GM23338 (cell line): ENCODE data around the gene TNFRSF21. TPM values are rescaled to one million over a fixed set of nuclear protein-coding genes. Genes with fewer than 3 reads are reported as not detected.

Experiments used
- ATAC-seq: fragments of 200-7000 bp; cut with Tn5 transposase; 3 replicates; pipeline ENCODE4 v1.9.1; 2020
- DNase-seq: peaks from one replicate; pipeline ENCODE4 v3.0.0-alpha.2; 2015; ENCODE audit warnings: low spot score
- H2AFZ ChIP-seq: fragments of 200-600 bp; sonication (generic); 2 replicates; pipeline ENCODE4 v1.8.0; 2016; ENCODE audit warnings: antibody characterized with exemption, mild to moderate bottlenecking, moderate library complexity
- H3F3A ChIP-seq: fragments of 200-600 bp; sonication (generic); replicated peaks from 2 replicates; pipeline ENCODE4 v1.8.0; 2017; ENCODE audit warnings: antibody characterized with exemption, mixed run types, low read depth
- H3K27ac ChIP-seq: fragments of 200-600 bp; sonication (generic); 2 replicates; pipeline ENCODE4 v1.6.1; 2016; ENCODE audit warnings: low read depth
- H3K27me3 ChIP-seq: fragments of 200-600 bp; sonication (generic); 2 replicates; pipeline ENCODE4 v1.8.0; 2016; ENCODE audit warnings: mild to moderate bottlenecking, mixed run types, moderate library complexity; ENCODE audit not compliant: insufficient read depth
- H3K36me3 ChIP-seq: fragments of 200-600 bp; sonication (generic); 2 replicates; pipeline ENCODE4 v1.8.0; 2016; ENCODE audit warnings: mild to moderate bottlenecking; ENCODE audit not compliant: insufficient read depth
- H3K4me1 ChIP-seq: fragments of 200-600 bp; sonication (generic); 2 replicates; pipeline ENCODE4 v1.8.0; 2016; ENCODE audit warnings: mild to moderate bottlenecking, moderate library complexity; ENCODE audit not compliant: insufficient read depth
- H3K4me2 ChIP-seq: fragments of 200-600 bp; sonication (generic); 2 replicates; pipeline ENCODE4 v1.7.1; 2017; ENCODE audit warnings: mixed run types
- H3K4me3 ChIP-seq: fragments of 200-600 bp; sonication (generic); 2 replicates; pipeline ENCODE4 v1.6.1; 2016; ENCODE audit warnings: mixed run types
- H3K79me2 ChIP-seq: fragments of 200-600 bp; sonication (generic); replicated peaks from 2 replicates; pipeline ENCODE4 v1.8.0; 2017; ENCODE audit warnings: mild to moderate bottlenecking; ENCODE audit not compliant: insufficient read depth
- H3K9me2 ChIP-seq: fragments of 200-600 bp; sonication (generic); 2 replicates; pipeline ENCODE4 v1.8.0; 2017; ENCODE audit not compliant: insufficient read depth
- H4K20me1 ChIP-seq: fragments of 200-600 bp; sonication (generic); replicated peaks from 2 replicates; pipeline ENCODE4 v1.8.0; 2017; ENCODE audit warnings: mild to moderate bottlenecking; ENCODE audit not compliant: insufficient read depth
- H3K27ac Mint-ChIP-seq: 2 replicates; pipeline ENCODE4 v1.8.0; 2020; ENCODE audit warnings: inconsistent platforms, mild to moderate bottlenecking, moderate library complexity, mixed read lengths
- H3K27me3 Mint-ChIP-seq: 3 replicates; pipeline ENCODE4 v1.8.0; 2022; ENCODE audit warnings: low read depth, mild to moderate bottlenecking, moderate library complexity, mixed read lengths, inconsistent platforms; ENCODE audit not compliant: insufficient read depth, poor library complexity
- H3K36me3 Mint-ChIP-seq: 3 replicates; pipeline ENCODE4 v1.8.0; 2021; ENCODE audit warnings: low read depth, mild to moderate bottlenecking, inconsistent platforms, moderate library complexity, mixed read lengths
- H3K4me1 Mint-ChIP-seq: 3 replicates; pipeline ENCODE4 v1.8.0; 2020; ENCODE audit warnings: mild to moderate bottlenecking, inconsistent platforms, mixed read lengths
- H3K4me3 Mint-ChIP-seq: 3 replicates; pipeline ENCODE4 v1.8.0; 2021; ENCODE audit warnings: moderate library complexity, mild to moderate bottlenecking, inconsistent platforms, mixed read lengths
- H3K9me3 Mint-ChIP-seq: 3 replicates; pipeline ENCODE4 v1.8.0; 2020; ENCODE audit warnings: moderate library complexity, mild to moderate bottlenecking, inconsistent platforms, mixed read lengths
- CREB1 ChIP-seq: fragments of 250-450 bp; sonication (Bioruptor Pico); IDR thresholded peaks from 2 replicates; pipeline ENCODE4 v1.5.0; 2020; ENCODE audit warnings: low read depth, mild to moderate bottlenecking, moderate library complexity
- ETS1 ChIP-seq: IDR thresholded peaks from 2 replicates; pipeline ENCODE4 v1.6.1; 2016; ENCODE audit warnings: antibody characterized with exemption
- EZH2 ChIP-seq: fragments of 200-600 bp; sonication (generic); IDR thresholded peaks from one replicate; pipeline ENCODE4 v1.8.0; 2017; ENCODE audit warnings: antibody characterized with exemption, mild to moderate bottlenecking, low read depth; ENCODE audit not compliant: unreplicated experiment
- EZH2phosphoT487 ChIP-seq: fragments of 200-600 bp; sonication (generic); IDR thresholded peaks from one replicate; pipeline ENCODE4 v1.8.1; 2018; ENCODE audit warnings: antibody characterized with exemption; ENCODE audit not compliant: unreplicated experiment
- JUNB ChIP-seq: IDR thresholded peaks from one replicate; pipeline ENCODE4 v1.6.1; 2016; ENCODE audit warnings: antibody characterized with exemption; ENCODE audit not compliant: unreplicated experiment
- NANOG ChIP-seq: IDR thresholded peaks from 2 replicates; pipeline ENCODE4 v1.6.1; 2016; ENCODE audit warnings: antibody characterized with exemption, borderline replicate concordance
- POLR2AphosphoS5 ChIP-seq: IDR thresholded peaks from 2 replicates; pipeline ENCODE4 v1.6.1; 2016; ENCODE audit warnings: antibody characterized with exemption, low read depth
- STAT1 ChIP-seq: IDR thresholded peaks from one replicate; pipeline ENCODE4 v1.6.1; 2016; ENCODE audit warnings: antibody characterized with exemption; ENCODE audit not compliant: unreplicated experiment
- ZNF114 ChIP-seq: fragments of 250-450 bp; sonication (Bioruptor Pico); IDR thresholded peaks from 2 replicates; pipeline ENCODE4 v1.5.0; 2020; ENCODE audit warnings: mild to moderate bottlenecking, moderate library complexity
- ZNF331 ChIP-seq: fragments of 250-450 bp; sonication (Bioruptor Pico); IDR thresholded peaks from 2 replicates; pipeline ENCODE4 v1.5.0; 2020; ENCODE audit warnings: low read depth, mild to moderate bottlenecking, moderate library complexity
- polyA plus RNA-seq: library from polyadenylated mRNA; unstranded; fragments of >200 nt; fragmentation: Nextera tagmentation; extraction: Ambion mirVana; gene quantifications from 2 replicates; pipeline ENCODE4 v1.2.1, GENCODE V29; 2016
- total RNA-seq: library from RNA; depleted of rRNA; stranded (reverse); fragments of >200 nt; shearing (Covaris generic); gene quantifications from 2 replicates; pipeline ENCODE4 v1.2.3, GENCODE V29; 2014
- TF ChIP-seq, protein P1 (sequence below): IDR thresholded peaks from one replicate; pipeline ENCODE4 v1.6.1; 2018; ENCODE audit warnings: antibody characterized with exemption; ENCODE audit not compliant: unreplicated experiment
- TF ChIP-seq, protein P2 (sequence below): fragments of 250-450 bp; sonication (Bioruptor Pico); IDR thresholded peaks from 2 replicates; pipeline ENCODE4 v1.5.0; 2020; ENCODE audit warnings: mild to moderate bottlenecking, moderate library complexity
- TF ChIP-seq, protein P3 (sequence below), 2 experiments: fragments of 200-600 bp in 1 of 2; sonication (generic) in 1 of 2; conservative IDR thresholded peaks; 2 replicates each; pipeline versions ENCODE4 v1.5.1 to v1.6.1; 2016 to 2017; ENCODE audit warnings: antibody characterized with exemption in 2 of 2, low read depth in 2 of 2, mild to moderate bottlenecking in 2 of 2, moderate library complexity in 1 of 2

The TNFRSF21 gene
- total and polyA plus RNA-seq, 2 experiments from 2014 or later = 22.1 to 48.1 TPM

DNA sequence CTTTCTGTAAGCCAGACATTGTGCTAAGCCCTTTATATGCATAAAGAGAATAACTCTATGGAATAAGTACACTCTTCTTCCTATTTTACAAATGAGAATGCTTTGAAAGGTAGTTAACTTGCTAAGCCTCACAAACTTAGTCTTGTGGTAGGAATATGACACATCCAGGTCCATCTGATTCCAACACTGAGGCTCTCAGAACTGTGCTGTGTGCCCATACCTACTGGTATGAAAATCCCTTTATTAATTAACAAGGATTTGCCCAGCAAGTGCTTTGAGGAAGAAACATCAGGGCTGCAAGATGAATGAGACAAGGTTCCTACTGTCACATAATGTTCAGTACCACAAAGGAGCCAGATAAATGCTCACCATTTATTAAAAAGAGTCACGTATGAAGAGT, 122.6 kb downstream of the TNFRSF21 start:
- no peaks in the 10 kb centered on the region for H3K9me3 Mint-ChIP-seq
- Histone ChIP-seq H3K36me3 (no peaks in the 10 kb centered on the region), H3K79me2 (no peaks in the 10 kb centered on the region), H3K27ac (no peak overlapping the region), H2AFZ (no peak overlapping the region), H3K27me3 (no peaks in the 10 kb centered on the region), H3F3A (no peaks in the 10 kb centered on the region), H3K4me1 (no peaks in the 10 kb centered on the region), H3K9me2 (0 out of 2 replicates have a peak, but pooled peaks cover 4% of the 10 kb centered on the region), H3K4me2 (no peak overlapping the region), H4K20me1 (no peaks in the 10 kb centered on the region), H3K4me3 (no peak overlapping the region)
- H3K36me3 Mint-ChIP-seq = no peaks in the 10 kb centered on the region
- ATAC-seq = no peak
- no peaks in the 10 kb centered on the region for H3K4me1 Mint-ChIP-seq
- no peak overlapping the region for H3K4me3 Mint-ChIP-seq
- no peak for TF ChIP-seq EZH2phosphoT487
- no peak for TF ChIP-seq ZNF114
- TF ChIP-seq, protein P1, sequence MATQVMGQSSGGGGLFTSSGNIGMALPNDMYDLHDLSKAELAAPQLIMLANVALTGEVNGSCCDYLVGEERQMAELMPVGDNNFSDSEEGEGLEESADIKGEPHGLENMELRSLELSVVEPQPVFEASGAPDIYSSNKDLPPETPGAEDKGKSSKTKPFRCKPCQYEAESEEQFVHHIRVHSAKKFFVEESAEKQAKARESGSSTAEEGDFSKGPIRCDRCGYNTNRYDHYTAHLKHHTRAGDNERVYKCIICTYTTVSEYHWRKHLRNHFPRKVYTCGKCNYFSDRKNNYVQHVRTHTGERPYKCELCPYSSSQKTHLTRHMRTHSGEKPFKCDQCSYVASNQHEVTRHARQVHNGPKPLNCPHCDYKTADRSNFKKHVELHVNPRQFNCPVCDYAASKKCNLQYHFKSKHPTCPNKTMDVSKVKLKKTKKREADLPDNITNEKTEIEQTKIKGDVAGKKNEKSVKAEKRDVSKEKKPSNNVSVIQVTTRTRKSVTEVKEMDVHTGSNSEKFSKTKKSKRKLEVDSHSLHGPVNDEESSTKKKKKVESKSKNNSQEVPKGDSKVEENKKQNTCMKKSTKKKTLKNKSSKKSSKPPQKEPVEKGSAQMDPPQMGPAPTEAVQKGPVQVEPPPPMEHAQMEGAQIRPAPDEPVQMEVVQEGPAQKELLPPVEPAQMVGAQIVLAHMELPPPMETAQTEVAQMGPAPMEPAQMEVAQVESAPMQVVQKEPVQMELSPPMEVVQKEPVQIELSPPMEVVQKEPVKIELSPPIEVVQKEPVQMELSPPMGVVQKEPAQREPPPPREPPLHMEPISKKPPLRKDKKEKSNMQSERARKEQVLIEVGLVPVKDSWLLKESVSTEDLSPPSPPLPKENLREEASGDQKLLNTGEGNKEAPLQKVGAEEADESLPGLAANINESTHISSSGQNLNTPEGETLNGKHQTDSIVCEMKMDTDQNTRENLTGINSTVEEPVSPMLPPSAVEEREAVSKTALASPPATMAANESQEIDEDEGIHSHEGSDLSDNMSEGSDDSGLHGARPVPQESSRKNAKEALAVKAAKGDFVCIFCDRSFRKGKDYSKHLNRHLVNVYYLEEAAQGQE = no peak
- TF ChIP-seq, protein P2, sequence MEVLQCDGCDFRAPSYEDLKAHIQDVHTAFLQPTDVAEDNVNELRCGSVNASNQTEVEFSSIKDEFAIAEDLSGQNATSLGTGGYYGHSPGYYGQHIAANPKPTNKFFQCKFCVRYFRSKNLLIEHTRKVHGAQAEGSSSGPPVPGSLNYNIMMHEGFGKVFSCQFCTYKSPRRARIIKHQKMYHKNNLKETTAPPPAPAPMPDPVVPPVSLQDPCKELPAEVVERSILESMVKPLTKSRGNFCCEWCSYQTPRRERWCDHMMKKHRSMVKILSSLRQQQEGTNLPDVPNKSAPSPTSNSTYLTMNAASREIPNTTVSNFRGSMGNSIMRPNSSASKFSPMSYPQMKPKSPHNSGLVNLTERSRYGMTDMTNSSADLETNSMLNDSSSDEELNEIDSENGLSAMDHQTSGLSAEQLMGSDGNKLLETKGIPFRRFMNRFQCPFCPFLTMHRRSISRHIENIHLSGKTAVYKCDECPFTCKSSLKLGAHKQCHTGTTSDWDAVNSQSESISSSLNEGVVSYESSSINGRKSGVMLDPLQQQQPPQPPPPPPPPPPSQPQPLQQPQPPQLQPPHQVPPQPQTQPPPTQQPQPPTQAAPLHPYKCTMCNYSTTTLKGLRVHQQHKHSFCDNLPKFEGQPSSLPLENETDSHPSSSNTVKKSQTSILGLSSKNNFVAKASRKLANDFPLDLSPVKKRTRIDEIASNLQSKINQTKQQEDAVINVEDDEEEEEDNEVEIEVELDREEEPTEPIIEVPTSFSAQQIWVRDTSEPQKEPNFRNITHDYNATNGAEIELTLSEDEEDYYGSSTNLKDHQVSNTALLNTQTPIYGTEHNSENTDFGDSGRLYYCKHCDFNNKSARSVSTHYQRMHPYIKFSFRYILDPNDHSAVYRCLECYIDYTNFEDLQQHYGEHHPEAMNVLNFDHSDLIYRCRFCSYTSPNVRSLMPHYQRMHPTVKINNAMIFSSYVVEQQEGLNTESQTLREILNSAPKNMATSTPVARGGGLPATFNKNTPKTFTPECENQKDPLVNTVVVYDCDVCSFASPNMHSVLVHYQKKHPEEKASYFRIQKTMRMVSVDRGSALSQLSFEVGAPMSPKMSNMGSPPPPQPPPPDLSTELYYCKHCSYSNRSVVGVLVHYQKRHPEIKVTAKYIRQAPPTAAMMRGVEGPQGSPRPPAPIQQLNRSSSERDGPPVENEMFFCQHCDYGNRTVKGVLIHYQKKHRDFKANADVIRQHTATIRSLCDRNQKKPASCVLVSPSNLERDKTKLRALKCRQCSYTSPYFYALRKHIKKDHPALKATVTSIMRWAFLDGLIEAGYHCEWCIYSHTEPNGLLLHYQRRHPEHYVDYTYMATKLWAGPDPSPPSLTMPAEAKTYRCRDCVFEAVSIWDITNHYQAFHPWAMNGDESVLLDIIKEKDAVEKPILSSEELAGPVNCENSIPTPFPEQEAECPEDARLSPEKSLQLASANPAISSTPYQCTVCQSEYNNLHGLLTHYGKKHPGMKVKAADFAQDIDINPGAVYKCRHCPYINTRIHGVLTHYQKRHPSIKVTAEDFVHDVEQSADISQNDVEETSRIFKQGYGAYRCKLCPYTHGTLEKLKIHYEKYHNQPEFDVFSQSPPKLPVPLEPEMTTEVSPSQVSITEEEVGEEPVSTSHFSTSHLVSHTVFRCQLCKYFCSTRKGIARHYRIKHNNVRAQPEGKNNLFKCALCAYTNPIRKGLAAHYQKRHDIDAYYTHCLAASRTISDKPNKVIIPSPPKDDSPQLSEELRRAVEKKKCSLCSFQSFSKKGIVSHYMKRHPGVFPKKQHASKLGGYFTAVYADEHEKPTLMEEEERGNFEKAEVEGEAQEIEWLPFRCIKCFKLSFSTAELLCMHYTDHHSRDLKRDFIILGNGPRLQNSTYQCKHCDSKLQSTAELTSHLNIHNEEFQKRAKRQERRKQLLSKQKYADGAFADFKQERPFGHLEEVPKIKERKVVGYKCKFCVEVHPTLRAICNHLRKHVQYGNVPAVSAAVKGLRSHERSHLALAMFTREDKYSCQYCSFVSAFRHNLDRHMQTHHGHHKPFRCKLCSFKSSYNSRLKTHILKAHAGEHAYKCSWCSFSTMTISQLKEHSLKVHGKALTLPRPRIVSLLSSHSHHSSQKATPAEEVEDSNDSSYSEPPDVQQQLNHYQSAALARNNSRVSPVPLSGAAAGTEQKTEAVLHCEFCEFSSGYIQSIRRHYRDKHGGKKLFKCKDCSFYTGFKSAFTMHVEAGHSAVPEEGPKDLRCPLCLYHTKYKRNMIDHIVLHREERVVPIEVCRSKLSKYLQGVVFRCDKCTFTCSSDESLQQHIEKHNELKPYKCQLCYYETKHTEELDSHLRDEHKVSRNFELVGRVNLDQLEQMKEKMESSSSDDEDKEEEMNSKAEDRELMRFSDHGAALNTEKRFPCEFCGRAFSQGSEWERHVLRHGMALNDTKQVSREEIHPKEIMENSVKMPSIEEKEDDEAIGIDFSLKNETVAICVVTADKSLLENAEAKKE = no peak
- TF ChIP-seq ETS1 = no peak
- TF ChIP-seq, protein P3, sequence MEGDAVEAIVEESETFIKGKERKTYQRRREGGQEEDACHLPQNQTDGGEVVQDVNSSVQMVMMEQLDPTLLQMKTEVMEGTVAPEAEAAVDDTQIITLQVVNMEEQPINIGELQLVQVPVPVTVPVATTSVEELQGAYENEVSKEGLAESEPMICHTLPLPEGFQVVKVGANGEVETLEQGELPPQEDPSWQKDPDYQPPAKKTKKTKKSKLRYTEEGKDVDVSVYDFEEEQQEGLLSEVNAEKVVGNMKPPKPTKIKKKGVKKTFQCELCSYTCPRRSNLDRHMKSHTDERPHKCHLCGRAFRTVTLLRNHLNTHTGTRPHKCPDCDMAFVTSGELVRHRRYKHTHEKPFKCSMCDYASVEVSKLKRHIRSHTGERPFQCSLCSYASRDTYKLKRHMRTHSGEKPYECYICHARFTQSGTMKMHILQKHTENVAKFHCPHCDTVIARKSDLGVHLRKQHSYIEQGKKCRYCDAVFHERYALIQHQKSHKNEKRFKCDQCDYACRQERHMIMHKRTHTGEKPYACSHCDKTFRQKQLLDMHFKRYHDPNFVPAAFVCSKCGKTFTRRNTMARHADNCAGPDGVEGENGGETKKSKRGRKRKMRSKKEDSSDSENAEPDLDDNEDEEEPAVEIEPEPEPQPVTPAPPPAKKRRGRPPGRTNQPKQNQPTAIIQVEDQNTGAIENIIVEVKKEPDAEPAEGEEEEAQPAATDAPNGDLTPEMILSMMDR (conservative IDR thresholded peaks at IDR 0.05; ENCODE audit: low read depth in 2 of 2) = no peak
- TF ChIP-seq JUNB = no peak
- TF ChIP-seq ZNF331 (CRISPR knock-in tag) = no peak
- TF ChIP-seq STAT1 = no peak
- no peak for TF ChIP-seq POLR2AphosphoS5
- TF ChIP-seq NANOG = no peak
- TF ChIP-seq CREB1 (CRISPR knock-in tag) = no peak
- no peak for TF ChIP-seq EZH2
- no peaks in the 10 kb centered on the region for H3K27me3 Mint-ChIP-seq
- H3K27ac Mint-ChIP-seq = no peak overlapping the region
- DNase-seq = no peak
